A549 (cell line): ENCODE data around the gene FGF18. TPM values are rescaled to one million over a fixed set of nuclear protein-coding genes. Genes with fewer than 3 reads are reported as not detected.

Experiments used
- ATAC-seq, 2 experiments: fragments of 200-7000 bp in 1 of 2; fragments of >200 bp in 1 of 2; cut with Nextera tagmentation in 1 of 2; cut with Tn5 transposase in 1 of 2; 3 replicates each; pipeline versions ENCODE4 v1.8.0 to v1.9.1; 2018 to 2020; ENCODE audit warnings: mild to moderate bottlenecking in 1 of 2, moderate library complexity in 1 of 2
- CTCF ChIA-PET: fragments of 300-600 bp; sonication (Branson Sonifier 250); formaldehyde crosslinking; extraction: SDS; loops from one replicate; lab custom pipeline; 2021; ENCODE audit warnings: antibody characterized with exemption, inconsistent platforms; lab: Yijun Ruan, JAX
- POLR2A ChIA-PET: fragments of 350-600 bp; formaldehyde crosslinking; extraction: SDS; loops from one replicate; lab custom pipeline; 2021; ENCODE audit warnings: antibody characterized with exemption, inconsistent platforms; lab: Yijun Ruan, JAX
- DNase-seq, 2 experiments: peaks; one replicate each; pipeline versions ENCODE4 v3.0.0 to v3.0.0-alpha.2; 2011 to 2016; ENCODE audit warnings: low read depth in 1 of 2, low spot score in 1 of 2
- FAIRE-seq: peaks from 2 replicates; lab custom pipeline; 2011; peaks lifted over from hg19 to GRCh38; lab: Jason Lieb, UNC
- H3K27ac ChIP-seq, 2 experiments: fragments of >200 bp; sonication (Bioruptor Twin); formaldehyde crosslinking; 3 replicates each; pipeline ENCODE4 v1.5.1; 2016 to 2017
- H3K4me1 ChIP-seq: fragments of >200 bp; sonication (Bioruptor Twin); formaldehyde crosslinking; 3 replicates; pipeline ENCODE4 v1.6.1; 2016
- H3K4me2 ChIP-seq: fragments of >200 bp; sonication (Bioruptor Twin); formaldehyde crosslinking; 3 replicates; pipeline ENCODE4 v1.6.1; 2016
- H3K4me3 ChIP-seq: fragments of >200 bp; sonication (Bioruptor Twin); formaldehyde crosslinking; 3 replicates; pipeline ENCODE4 v1.5.1; 2016
- H3K9me3 ChIP-seq: fragments of >200 bp; sonication (Bioruptor Twin); formaldehyde crosslinking; 3 replicates; pipeline ENCODE4 v1.6.1; 2016
- BHLHE40 ChIP-seq: IDR thresholded peaks from 2 replicates; pipeline ENCODE4 v1.6.1; 2012; ENCODE audit warnings: low read depth, low read length, inconsistent platforms
- CBX2 ChIP-seq: fragments of 200-600 bp; sonication (generic); IDR thresholded peaks from 2 replicates; pipeline ENCODE4 v1.6.1; 2016; ENCODE audit warnings: low read depth, mild to moderate bottlenecking, borderline replicate concordance
- CBX8 ChIP-seq: fragments of 200-600 bp; sonication (generic); IDR thresholded peaks from 2 replicates; pipeline ENCODE4 v1.6.1; 2016
- CEBPB ChIP-seq, 2 experiments: fragments of >200 bp in 1 of 2; sonication (Bioruptor Twin) in 1 of 2; formaldehyde crosslinking in 1 of 2; IDR thresholded peaks; 2 replicates each; pipeline ENCODE4 v1.6.1; 2012 to 2016
- CHD2 ChIP-seq: fragments of 150-350 bp; IDR thresholded peaks from 2 replicates; pipeline ENCODE4 v1.6.1; 2014; ENCODE audit warnings: low read length; ENCODE audit not compliant: partially characterized antibody
- CHD4 ChIP-seq: fragments of 200-600 bp; sonication (generic); IDR thresholded peaks from 2 replicates; pipeline ENCODE4 v1.6.1; 2016; ENCODE audit warnings: antibody characterized with exemption, mild to moderate bottlenecking, borderline replicate concordance
- EHF ChIP-seq: fragments of 250-450 bp; sonication (Bioruptor Pico); IDR thresholded peaks from 2 replicates; pipeline ENCODE4 v1.5.0; 2020; ENCODE audit warnings: mild to moderate bottlenecking
- EP300 ChIP-seq, 2 experiments: fragments of >200 bp; sonication (Bioruptor Twin); formaldehyde crosslinking; IDR thresholded peaks; 2 replicates in 1 of 2; 3 replicates in 1 of 2; pipeline ENCODE4 v1.6.1; 2016 to 2017
- ESRRA ChIP-seq: fragments of 150-350 bp; IDR thresholded peaks from 2 replicates; pipeline ENCODE4 v1.6.1; 2014; ENCODE audit warnings: mild to moderate bottlenecking, low read length, borderline replicate concordance
- HDAC2 ChIP-seq: fragments of 200-600 bp; sonication (generic); IDR thresholded peaks from 2 replicates; pipeline ENCODE4 v1.6.1; 2016
- HEYL ChIP-seq: fragments of 250-450 bp; sonication (Bioruptor Pico); IDR thresholded peaks from 2 replicates; pipeline ENCODE4 v1.8.0; 2021; ENCODE audit warnings: mild to moderate bottlenecking, moderate library complexity
- HOXB13 ChIP-seq: fragments of 250-450 bp; sonication (Bioruptor Pico); IDR thresholded peaks from 2 replicates; pipeline ENCODE4 v1.5.0; 2020; ENCODE audit warnings: low read depth, mild to moderate bottlenecking, moderate library complexity
- JUNB ChIP-seq: fragments of >200 bp; sonication (Bioruptor Twin); formaldehyde crosslinking; IDR thresholded peaks from 2 replicates; pipeline ENCODE4 v1.6.1; 2016
- KDM1A ChIP-seq: fragments of 200-600 bp; sonication (generic); IDR thresholded peaks from 2 replicates; pipeline ENCODE4 v1.6.1; 2016; ENCODE audit warnings: low read depth, mild to moderate bottlenecking
- MYC ChIP-seq: IDR thresholded peaks from 2 replicates; pipeline ENCODE4 v1.6.1; 2012; ENCODE audit warnings: mild to moderate bottlenecking, inconsistent platforms, low read length, improper control_type of control experiment, borderline replicate concordance
- NPAS2 ChIP-seq: fragments of 250-450 bp; sonication (Bioruptor Pico); IDR thresholded peaks from 2 replicates; pipeline ENCODE4 v1.8.0; 2022; ENCODE audit warnings: mild to moderate bottlenecking, moderate library complexity, borderline replicate concordance
- POLR2A ChIP-seq: IDR thresholded peaks from 2 replicates; pipeline ENCODE4 v1.6.1; 2012; ENCODE audit warnings: mild to moderate bottlenecking, low read length
- RAD21 ChIP-seq, 2 experiments: fragments of >200 bp in 1 of 2; sonication (Bioruptor Twin) in 1 of 2; formaldehyde crosslinking in 1 of 2; IDR thresholded peaks in 1 of 2; conservative IDR thresholded peaks in 1 of 2; 2 replicates in 1 of 2; 3 replicates in 1 of 2; pipeline ENCODE4 v1.6.1; 2012 to 2018; ENCODE audit warnings: inconsistent platforms in 1 of 2
- RFX5 ChIP-seq: fragments of 450-650 bp; IDR thresholded peaks from 2 replicates; pipeline ENCODE4 v1.7.1; 2014; ENCODE audit warnings: antibody characterized with exemption, mild to moderate bottlenecking, moderate library complexity
- SMC3 ChIP-seq: fragments of >200 bp; sonication (Bioruptor Twin); formaldehyde crosslinking; IDR thresholded peaks from 3 replicates; pipeline ENCODE4 v1.6.1; 2018; ENCODE audit warnings: inconsistent platforms
- SREBF2 ChIP-seq: fragments of 450-650 bp; IDR thresholded peaks from 2 replicates; pipeline ENCODE4 v1.6.1; 2014; ENCODE audit warnings: mild to moderate bottlenecking, moderate library complexity
- TFCP2L1 ChIP-seq: fragments of 250-450 bp; sonication (Bioruptor Pico); IDR thresholded peaks from 2 replicates; pipeline ENCODE4 v1.5.0; 2021; ENCODE audit warnings: mild to moderate bottlenecking
- ZNF302 ChIP-seq: fragments of 250-450 bp; sonication (Bioruptor Pico); IDR thresholded peaks from 2 replicates; pipeline ENCODE4 v1.9.0; 2021; ENCODE audit warnings: inconsistent platforms, mild to moderate bottlenecking, moderate library complexity
- WGBS: methylation state at CpG from one replicate; pipeline ENCODE4 v1.1.6; 2017; ENCODE audit errors: missing lambda C conversion rate; 5-methylcytosine and 5-hydroxymethylcytosine counted together
- polyA minus RNA-seq: library from RNA; depleted of rRNA, polyadenylated mRNA; stranded (reverse); fragments of >200 nt; gene quantifications from 2 replicates; pipeline ENCODE4 v1.2.3, GENCODE V29; 2011; rRNA and poly(A)+ RNA removed
- polyA plus RNA-seq, 4 experiments: library from polyadenylated mRNA; depleted of rRNA in 3 of 4; stranded (reverse); fragments of >200 nt; fragmentation: RNase III in 1 of 4; extraction: RNeasy Plus Mini Kit Qiagen cat#74134 plus additional on column Dnase treatment in 1 of 4; gene quantifications; 2 replicates in 3 of 4; 3 replicates in 1 of 4; pipeline ENCODE4 v1.2.3, GENCODE V29; 2011 to 2017
- TF ChIP-seq, protein P1 (sequence below): IDR thresholded peaks from 2 replicates; pipeline ENCODE4 v1.6.1; 2012
- TF ChIP-seq, protein P2 (sequence below): fragments of >200 bp; sonication (Bioruptor Twin); formaldehyde crosslinking; IDR thresholded peaks from 3 replicates; pipeline ENCODE4 v1.5.1; 2016
- TF ChIP-seq, protein P3 (sequence below): fragments of 250-450 bp; sonication (Bioruptor Pico); IDR thresholded peaks from 2 replicates; pipeline ENCODE4 v1.5.0; 2020; ENCODE audit warnings: low read depth, mild to moderate bottlenecking, moderate library complexity
- TF ChIP-seq, protein P4 (sequence below): fragments of >200 bp; sonication (Bioruptor Twin); formaldehyde crosslinking; IDR thresholded peaks from 3 replicates; pipeline ENCODE4 v1.6.1; 2016
- TF ChIP-seq, protein P5 (sequence below): fragments of >200 bp; sonication (Bioruptor Twin); formaldehyde crosslinking; IDR thresholded peaks from 2 replicates; pipeline ENCODE4 v1.6.1; 2016

The FGF18 gene, protein sequence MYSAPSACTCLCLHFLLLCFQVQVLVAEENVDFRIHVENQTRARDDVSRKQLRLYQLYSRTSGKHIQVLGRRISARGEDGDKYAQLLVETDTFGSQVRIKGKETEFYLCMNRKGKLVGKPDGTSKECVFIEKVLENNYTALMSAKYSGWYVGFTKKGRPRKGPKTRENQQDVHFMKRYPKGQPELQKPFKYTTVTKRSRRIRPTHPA
- polyA plus RNA-seq (2011; rRNA removed) (0.11 and 0.16 TPM in 2 replicates), polyA plus RNA-seq (2017; fragmentation: RNase III; extraction: RNeasy Plus Mini Kit Qiagen cat#74134 plus additional on column Dnase treatment) (0.09 to 0.34 TPM (median 0.18 TPM) in 3 replicates), polyA minus RNA-seq (not detected in 2 replicates)
- 0.17 and 0.19 TPM in 2 replicates for polyA plus RNA-seq (2012; cell fraction: cytosol; rRNA removed)
- 0.41 and 0.86 TPM in 2 replicates for polyA plus RNA-seq (2012; cell fraction: nucleus; rRNA removed)

DNA sequence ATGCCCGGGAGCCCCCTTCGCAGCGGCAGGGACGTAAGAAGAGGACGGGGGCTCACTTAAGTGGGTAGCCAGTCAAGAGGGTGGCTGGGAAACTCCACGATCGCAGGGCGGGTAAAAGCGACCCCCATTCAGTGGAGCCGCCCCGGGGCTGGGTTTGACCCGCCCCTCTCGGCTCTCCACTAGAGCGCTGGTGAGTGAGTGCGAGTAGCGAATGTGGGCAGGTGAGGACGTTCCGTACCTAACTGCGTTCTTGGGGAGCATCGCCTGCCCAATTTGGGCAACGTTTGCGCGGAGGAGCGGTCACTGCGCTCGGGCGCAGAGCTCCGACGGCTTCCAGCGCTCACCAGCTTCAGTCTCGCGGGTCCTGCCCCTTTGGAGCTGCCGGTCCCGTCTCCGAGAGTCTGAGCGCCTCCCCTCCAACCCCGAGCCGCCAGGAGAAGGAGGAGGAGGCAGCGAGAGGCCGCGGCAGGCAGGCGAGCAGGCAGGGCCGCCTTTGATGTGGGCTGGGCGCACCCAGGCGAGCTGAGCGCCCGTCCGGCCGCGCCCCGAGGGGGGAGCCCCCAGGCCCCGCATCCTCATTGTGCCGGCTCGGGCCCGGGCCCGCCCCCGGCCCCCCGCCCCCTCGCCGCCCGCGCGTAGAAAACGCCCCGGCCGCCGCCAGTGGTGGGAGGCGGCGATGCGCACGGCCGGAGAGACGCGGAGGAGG, at the start of gene FGF18:
FGF18 (plus strand) TSS at position 666 of the 706 bp plus-strand sequence. CDS start 553 bp downstream, outside the sequence.
- WGBS, result 3% methylated on average over 33 of the region's 74 CpGs
- ChIA-PET CTCF (interaction anchor here (0.6 to 6.8 kb wide), 70 partner anchors 10 to 864 kb away, joined by 3 to 128 read pairs (median 4); partner anchors contain the start of genes STK10 and UBTD2), POLR2A (interaction anchor here (0.6 to 1.6 kb wide), 5 partner anchors 32 to 588 kb away, joined by 3 to 5 read pairs (median 3); no protein-coding TSS in a partner anchor)
- Histone ChIP-seq H3K4me3 (peak within 1 kb of the TSS; percentile 51), H3K4me1 (peaks cover 7% of the 10 kb centered on the region; the same call in 2 of the 3 replicates), H3K9me3 (no peaks in the 10 kb centered on the region), H3K27ac (peak within 1 kb of the TSS; percentile 20 to 77; a peak in 4 of 6 replicates), H3K4me2 (peak within 1 kb of the TSS; percentile 96)
- FAIRE-seq, result no peak
- DNase-seq, result peak; percentile 54 to 79
- TF ChIP-seq ZNF302 (CRISPR knock-in tag) (no peak), CEBPB (IDR thresholded peaks at IDR 0.05) (no peak), RFX5 (no peak), CHD2 (no peak), EHF (no peak), JUNB (no peak), EP300 (IDR thresholded peaks at IDR 0.05) (no peak), HEYL (CRISPR knock-in tag) (no peak), MYC (no peak), HDAC2 (peak; percentile 93), NPAS2 (CRISPR knock-in tag) (no peak), ESRRA (no peak), BHLHE40 (no peak), SREBF2 (no peak), TFCP2L1 (no peak), SMC3 (no peak; the same call in 1 of the 3 replicates), CBX2 (no peak), RAD21 (conservative IDR thresholded peaks at IDR 0.05 in 1 of 2, IDR thresholded peaks at IDR 0.05 in 1 of 2) (peak in 1 of 2 experiments; percentile 35; a peak in 2 of 5 replicates), CHD4 (no peak), KDM1A (no peak), POLR2A (no peak), HOXB13 (CRISPR knock-in tag) (no peak), CBX8 (no peak)
- TF ChIP-seq, protein P1, sequence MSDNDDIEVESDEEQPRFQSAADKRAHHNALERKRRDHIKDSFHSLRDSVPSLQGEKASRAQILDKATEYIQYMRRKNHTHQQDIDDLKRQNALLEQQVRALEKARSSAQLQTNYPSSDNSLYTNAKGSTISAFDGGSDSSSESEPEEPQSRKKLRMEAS, result no peak
- TF ChIP-seq, protein P2, sequence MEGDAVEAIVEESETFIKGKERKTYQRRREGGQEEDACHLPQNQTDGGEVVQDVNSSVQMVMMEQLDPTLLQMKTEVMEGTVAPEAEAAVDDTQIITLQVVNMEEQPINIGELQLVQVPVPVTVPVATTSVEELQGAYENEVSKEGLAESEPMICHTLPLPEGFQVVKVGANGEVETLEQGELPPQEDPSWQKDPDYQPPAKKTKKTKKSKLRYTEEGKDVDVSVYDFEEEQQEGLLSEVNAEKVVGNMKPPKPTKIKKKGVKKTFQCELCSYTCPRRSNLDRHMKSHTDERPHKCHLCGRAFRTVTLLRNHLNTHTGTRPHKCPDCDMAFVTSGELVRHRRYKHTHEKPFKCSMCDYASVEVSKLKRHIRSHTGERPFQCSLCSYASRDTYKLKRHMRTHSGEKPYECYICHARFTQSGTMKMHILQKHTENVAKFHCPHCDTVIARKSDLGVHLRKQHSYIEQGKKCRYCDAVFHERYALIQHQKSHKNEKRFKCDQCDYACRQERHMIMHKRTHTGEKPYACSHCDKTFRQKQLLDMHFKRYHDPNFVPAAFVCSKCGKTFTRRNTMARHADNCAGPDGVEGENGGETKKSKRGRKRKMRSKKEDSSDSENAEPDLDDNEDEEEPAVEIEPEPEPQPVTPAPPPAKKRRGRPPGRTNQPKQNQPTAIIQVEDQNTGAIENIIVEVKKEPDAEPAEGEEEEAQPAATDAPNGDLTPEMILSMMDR, result peak; percentile 37; the same call in 2 of the 3 replicates
- TF ChIP-seq, protein P3, sequence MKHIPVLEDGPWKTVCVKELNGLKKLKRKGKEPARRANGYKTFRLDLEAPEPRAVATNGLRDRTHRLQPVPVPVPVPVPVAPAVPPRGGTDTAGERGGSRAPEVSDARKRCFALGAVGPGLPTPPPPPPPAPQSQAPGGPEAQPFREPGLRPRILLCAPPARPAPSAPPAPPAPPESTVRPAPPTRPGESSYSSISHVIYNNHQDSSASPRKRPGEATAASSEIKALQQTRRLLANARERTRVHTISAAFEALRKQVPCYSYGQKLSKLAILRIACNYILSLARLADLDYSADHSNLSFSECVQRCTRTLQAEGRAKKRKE (CRISPR knock-in tag), result no peak
- TF ChIP-seq, protein P4, sequence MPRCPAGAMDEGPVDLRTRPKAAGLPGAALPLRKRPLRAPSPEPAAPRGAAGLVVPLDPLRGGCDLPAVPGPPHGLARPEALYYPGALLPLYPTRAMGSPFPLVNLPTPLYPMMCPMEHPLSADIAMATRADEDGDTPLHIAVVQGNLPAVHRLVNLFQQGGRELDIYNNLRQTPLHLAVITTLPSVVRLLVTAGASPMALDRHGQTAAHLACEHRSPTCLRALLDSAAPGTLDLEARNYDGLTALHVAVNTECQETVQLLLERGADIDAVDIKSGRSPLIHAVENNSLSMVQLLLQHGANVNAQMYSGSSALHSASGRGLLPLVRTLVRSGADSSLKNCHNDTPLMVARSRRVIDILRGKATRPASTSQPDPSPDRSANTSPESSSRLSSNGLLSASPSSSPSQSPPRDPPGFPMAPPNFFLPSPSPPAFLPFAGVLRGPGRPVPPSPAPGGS, result 0 out of 3 replicates have a peak, but pooled peaks have one; percentile 40
- TF ChIP-seq, protein P5, sequence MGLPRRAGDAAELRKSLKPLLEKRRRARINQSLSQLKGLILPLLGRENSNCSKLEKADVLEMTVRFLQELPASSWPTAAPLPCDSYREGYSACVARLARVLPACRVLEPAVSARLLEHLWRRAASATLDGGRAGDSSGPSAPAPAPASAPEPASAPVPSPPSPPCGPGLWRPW, result no peak
- ATAC-seq, result peak; percentile 55 to 73
